Measurements from ENCODE around the gene COPG1. TPM values are rescaled to one million over a fixed set of nuclear protein-coding genes. Genes with fewer than 3 reads are reported as not detected.

The COPG1 gene
- total RNA-seq, 1 donor from 2014 or later, result 169 TPM

GRCh38 chr3:129313665-129314385 is 64.4 kb downstream of the COPG1 start:
- H3K4me3 Mint-ChIP-seq, result peak overlapping the region; percentile 90
- H3K27me3 Mint-ChIP-seq, result no peaks in the 10 kb centered on the region
- peaks cover 3% of the 10 kb centered on the region for H3K36me3 Mint-ChIP-seq
- peak overlapping the region; percentile 79 for H3K27ac Mint-ChIP-seq
- no peaks in the 10 kb centered on the region for H3K9me3 Mint-ChIP-seq
- H3K4me1 Mint-ChIP-seq (ENCODE audit: unreplicated experiment), result peaks cover 7% of the 10 kb centered on the region
- DNase-seq (ENCODE audit: extremely low spot score, unreplicated experiment), result peak; percentile 69
- no peak for TF ChIP-seq CTCF (conservative IDR thresholded peaks at IDR 0.05)

GRCh38 chr3:129314386-129315222 is 65.2 kb downstream of the COPG1 start:
- TF ChIP-seq CTCF (conservative IDR thresholded peaks at IDR 0.05), result no peak
- Mint-ChIP-seq H3K4me3 (peak overlapping the region; percentile 90), H3K9me3 (no peaks in the 10 kb centered on the region), H3K27ac (peak overlapping the region; percentile 79), H3K27me3 (no peaks in the 10 kb centered on the region), H3K4me1 (ENCODE audit: unreplicated experiment) (peaks cover 7% of the 10 kb centered on the region), H3K36me3 (peaks cover 3% of the 10 kb centered on the region)
- peak; percentile 93 for DNase-seq (ENCODE audit: extremely low spot score, unreplicated experiment)

- Mint-ChIP-seq H3K4me1 (ENCODE audit: unreplicated experiment) (peaks cover 7% of the 10 kb centered on the region), H3K27me3 (no peaks in the 10 kb centered on the region), H3K36me3 (peaks cover 3% of the 10 kb centered on the region), H3K9me3 (no peaks in the 10 kb centered on the region), H3K27ac (peak overlapping the region; percentile 89), H3K4me3 (peak overlapping the region; percentile 95)
- TF ChIP-seq CTCF (conservative IDR thresholded peaks at IDR 0.05), result no peak
- DNase-seq (ENCODE audit: extremely low spot score, unreplicated experiment), result peak; percentile 71
Measured at GRCh38 chr3:129315223-129315997, 66.0 kb downstream of the COPG1 start.

- no peaks in the 10 kb centered on the region for H3K27me3 Mint-ChIP-seq
- peaks cover 7% of the 10 kb centered on the region for H3K4me1 Mint-ChIP-seq (ENCODE audit: unreplicated experiment)
- DNase-seq (ENCODE audit: extremely low spot score, unreplicated experiment), result no peak
- H3K9me3 Mint-ChIP-seq, result no peaks in the 10 kb centered on the region
- TF ChIP-seq CTCF (conservative IDR thresholded peaks at IDR 0.05), result no peak
- peaks cover 3% of the 10 kb centered on the region for H3K36me3 Mint-ChIP-seq
- peak overlapping the region; percentile 89 for H3K27ac Mint-ChIP-seq
- peak overlapping the region; percentile 85 for H3K4me3 Mint-ChIP-seq
Measured at GRCh38 chr3:129315998-129316247, 66.5 kb downstream of the COPG1 start.

GRCh38 chr3:129316248-129317013 is 67.0 kb downstream of the COPG1 start:
- DNase-seq (ENCODE audit: extremely low spot score, unreplicated experiment), result peak; percentile 93
- Mint-ChIP-seq H3K4me3 (peak overlapping the region; percentile 85), H3K4me1 (ENCODE audit: unreplicated experiment) (peaks cover 7% of the 10 kb centered on the region), H3K27me3 (no peaks in the 10 kb centered on the region), H3K36me3 (peaks cover 3% of the 10 kb centered on the region), H3K27ac (peak overlapping the region; percentile 89), H3K9me3 (no peaks in the 10 kb centered on the region)
- peak; percentile 59 for TF ChIP-seq CTCF (conservative IDR thresholded peaks at IDR 0.05)
